Uterus (tissue), 2 donors: Measurements from ENCODE around the gene MMP2.

ENCODE experiments used
- POLR2A ChIP-seq, 2 donors: fragments of 450-650 bp; IDR thresholded peaks; one replicate each; pipeline ENCODE4 v1.6.1; 2016; ENCODE audit warnings: antibody characterized with exemption in 2 of 2, mild to moderate bottlenecking in 1 of 2, moderate library complexity in 1 of 2
- TF ChIP-seq, protein P1 (sequence below), 4 experiments: fragments of 200-600 bp in 2 of 4; fragments of 450-650 bp in 2 of 4; sonication (generic) in 2 of 4; IDR thresholded peaks; one replicate each; pipeline ENCODE4 v1.5.1; 2016 to 2019; ENCODE audit warnings: antibody characterized with exemption in 4 of 4, mild to moderate bottlenecking in 2 of 4, moderate library complexity in 1 of 4

DNA sequence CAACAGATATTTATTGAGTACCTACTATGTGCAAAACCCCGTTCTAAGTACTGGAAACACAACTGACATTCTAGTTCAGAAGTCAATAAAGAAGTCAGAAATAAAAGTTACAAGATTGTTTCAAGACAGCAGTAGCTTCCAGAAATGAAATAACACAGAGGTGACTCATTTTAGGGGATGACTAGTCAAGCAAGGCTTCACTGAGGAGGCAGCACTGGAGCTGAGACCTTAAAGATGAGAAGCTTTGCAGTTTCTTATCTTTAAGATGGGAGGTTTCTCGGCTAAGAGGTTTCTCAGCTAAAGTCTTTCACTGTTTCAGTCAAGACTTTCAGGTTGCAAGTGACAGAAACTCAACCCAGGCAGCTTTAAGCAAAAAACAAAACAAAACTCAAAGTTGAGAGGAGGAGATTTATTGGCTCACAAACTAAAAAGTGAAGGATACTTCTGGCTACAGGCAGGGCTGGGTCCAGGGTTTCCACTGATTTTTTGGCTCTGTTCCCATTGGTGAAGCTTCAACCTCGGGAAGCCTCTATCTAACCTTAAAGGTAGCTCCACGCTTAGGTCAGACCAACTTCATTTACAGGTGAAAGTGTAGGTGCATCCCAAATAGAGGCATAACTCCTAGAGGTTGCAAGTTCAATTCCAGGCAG, 7.4 kb upstream of the MMP2 start:
- no peak for TF ChIP-seq POLR2A (IDR thresholded peaks at IDR 0.05)
- TF ChIP-seq, protein P1, sequence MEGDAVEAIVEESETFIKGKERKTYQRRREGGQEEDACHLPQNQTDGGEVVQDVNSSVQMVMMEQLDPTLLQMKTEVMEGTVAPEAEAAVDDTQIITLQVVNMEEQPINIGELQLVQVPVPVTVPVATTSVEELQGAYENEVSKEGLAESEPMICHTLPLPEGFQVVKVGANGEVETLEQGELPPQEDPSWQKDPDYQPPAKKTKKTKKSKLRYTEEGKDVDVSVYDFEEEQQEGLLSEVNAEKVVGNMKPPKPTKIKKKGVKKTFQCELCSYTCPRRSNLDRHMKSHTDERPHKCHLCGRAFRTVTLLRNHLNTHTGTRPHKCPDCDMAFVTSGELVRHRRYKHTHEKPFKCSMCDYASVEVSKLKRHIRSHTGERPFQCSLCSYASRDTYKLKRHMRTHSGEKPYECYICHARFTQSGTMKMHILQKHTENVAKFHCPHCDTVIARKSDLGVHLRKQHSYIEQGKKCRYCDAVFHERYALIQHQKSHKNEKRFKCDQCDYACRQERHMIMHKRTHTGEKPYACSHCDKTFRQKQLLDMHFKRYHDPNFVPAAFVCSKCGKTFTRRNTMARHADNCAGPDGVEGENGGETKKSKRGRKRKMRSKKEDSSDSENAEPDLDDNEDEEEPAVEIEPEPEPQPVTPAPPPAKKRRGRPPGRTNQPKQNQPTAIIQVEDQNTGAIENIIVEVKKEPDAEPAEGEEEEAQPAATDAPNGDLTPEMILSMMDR (IDR thresholded peaks at IDR 0.05) = no peak
